Measurements from ENCODE around the gene EHMT1. TPM values are rescaled to one million over a fixed set of nuclear protein-coding genes. Genes with fewer than 3 reads are reported as not detected.

EHMT1 gene
- polyA plus RNA-seq, 2 of the 4 experiments (the other 2 are of a cell fraction), result 41.3 to 48.0 TPM

DNA sequence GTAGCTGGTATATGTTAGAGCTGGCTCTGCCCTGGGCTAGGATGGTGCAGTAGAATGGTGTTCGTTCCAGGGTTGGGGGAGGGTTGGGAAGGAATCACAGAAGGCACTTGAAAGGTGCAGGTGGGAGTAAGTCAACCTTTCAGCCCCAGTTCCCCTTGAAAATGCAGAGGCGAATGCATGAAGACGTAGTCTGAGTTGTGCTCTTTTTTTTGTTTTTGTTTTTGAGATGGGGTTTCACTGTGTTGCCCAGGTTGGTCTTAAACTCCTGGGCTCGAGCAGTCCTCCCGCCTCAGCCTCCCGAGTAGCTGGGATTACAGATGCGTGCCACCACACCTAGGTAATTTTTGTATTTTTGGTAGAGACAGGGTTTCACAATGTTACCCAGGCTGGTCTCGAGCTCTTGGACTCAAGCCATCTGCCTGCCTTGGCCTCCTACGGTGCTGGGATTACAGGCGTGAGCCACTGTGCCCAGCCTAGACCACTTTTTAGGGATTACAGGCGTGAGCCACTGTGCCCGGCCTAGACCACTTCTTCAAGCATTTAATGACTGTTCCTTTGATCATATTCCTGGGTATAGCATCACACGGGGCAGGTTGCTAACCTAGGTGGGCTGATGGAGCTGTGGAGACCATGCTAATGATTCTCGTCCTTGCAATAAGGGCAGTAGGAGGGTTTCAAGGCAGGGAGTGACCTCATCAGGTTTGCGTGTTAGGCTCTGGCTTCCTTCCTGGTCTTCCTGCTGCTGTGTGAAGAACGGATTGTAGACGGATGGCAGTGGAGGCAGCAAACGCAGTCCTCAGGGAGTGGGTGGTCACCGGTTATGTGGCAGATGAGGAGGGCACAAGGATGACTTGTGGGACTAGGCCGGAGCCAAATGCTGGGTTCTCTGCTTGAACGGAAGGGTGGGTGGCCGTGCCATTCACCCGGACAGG lies 13.7 kb downstream of the EHMT1 start:
- FAIRE-seq (no peak), DNase-seq (ENCODE audit: low read depth in 1 of 2, low spot score in 1 of 2) (no peak), ATAC-seq (peak; percentile 13 to 23; a peak in 3 of 6 replicates)
- no peak for TF ChIP-seq CHD4 (IDR thresholded peaks at IDR 0.05; ENCODE audit: borderline replicate concordance)
- TF ChIP-seq ESRRA (IDR thresholded peaks at IDR 0.05; ENCODE audit: borderline replicate concordance, low read length), result no peak
- TF ChIP-seq RFX5 (IDR thresholded peaks at IDR 0.05), result no peak
- TF ChIP-seq MAX (IDR thresholded peaks at IDR 0.05), result no peak
- TF ChIP-seq JUN (IDR thresholded peaks at IDR 0.05), result no peak
- TF ChIP-seq, protein P1, sequence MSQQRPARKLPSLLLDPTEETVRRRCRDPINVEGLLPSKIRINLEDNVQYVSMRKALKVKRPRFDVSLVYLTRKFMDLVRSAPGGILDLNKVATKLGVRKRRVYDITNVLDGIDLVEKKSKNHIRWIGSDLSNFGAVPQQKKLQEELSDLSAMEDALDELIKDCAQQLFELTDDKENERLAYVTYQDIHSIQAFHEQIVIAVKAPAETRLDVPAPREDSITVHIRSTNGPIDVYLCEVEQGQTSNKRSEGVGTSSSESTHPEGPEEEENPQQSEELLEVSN (IDR thresholded peaks at IDR 0.05; ENCODE audit: borderline replicate concordance, low read depth), result no peak
- no peak for TF ChIP-seq FOXS1 (CRISPR knock-in tag; IDR thresholded peaks at IDR 0.05)
- no peak for TF ChIP-seq EHF (CRISPR knock-in tag; IDR thresholded peaks at IDR 0.05)
- TF ChIP-seq ZSCAN20 (CRISPR knock-in tag; IDR thresholded peaks at IDR 0.05), result no peak
- no peak for TF ChIP-seq CBX2 (IDR thresholded peaks at IDR 0.05; ENCODE audit: borderline replicate concordance, low read depth)
- TF ChIP-seq PHF8 (IDR thresholded peaks at IDR 0.05; ENCODE audit: borderline replicate concordance, low read depth), result no peak
- no peak for TF ChIP-seq HOXA7 (CRISPR knock-in tag; IDR thresholded peaks at IDR 0.05)
- TF ChIP-seq, protein P2, sequence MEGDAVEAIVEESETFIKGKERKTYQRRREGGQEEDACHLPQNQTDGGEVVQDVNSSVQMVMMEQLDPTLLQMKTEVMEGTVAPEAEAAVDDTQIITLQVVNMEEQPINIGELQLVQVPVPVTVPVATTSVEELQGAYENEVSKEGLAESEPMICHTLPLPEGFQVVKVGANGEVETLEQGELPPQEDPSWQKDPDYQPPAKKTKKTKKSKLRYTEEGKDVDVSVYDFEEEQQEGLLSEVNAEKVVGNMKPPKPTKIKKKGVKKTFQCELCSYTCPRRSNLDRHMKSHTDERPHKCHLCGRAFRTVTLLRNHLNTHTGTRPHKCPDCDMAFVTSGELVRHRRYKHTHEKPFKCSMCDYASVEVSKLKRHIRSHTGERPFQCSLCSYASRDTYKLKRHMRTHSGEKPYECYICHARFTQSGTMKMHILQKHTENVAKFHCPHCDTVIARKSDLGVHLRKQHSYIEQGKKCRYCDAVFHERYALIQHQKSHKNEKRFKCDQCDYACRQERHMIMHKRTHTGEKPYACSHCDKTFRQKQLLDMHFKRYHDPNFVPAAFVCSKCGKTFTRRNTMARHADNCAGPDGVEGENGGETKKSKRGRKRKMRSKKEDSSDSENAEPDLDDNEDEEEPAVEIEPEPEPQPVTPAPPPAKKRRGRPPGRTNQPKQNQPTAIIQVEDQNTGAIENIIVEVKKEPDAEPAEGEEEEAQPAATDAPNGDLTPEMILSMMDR (IDR thresholded peaks at IDR 0.05), result no peak
- TF ChIP-seq, protein P3, sequence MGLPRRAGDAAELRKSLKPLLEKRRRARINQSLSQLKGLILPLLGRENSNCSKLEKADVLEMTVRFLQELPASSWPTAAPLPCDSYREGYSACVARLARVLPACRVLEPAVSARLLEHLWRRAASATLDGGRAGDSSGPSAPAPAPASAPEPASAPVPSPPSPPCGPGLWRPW (IDR thresholded peaks at IDR 0.05), result no peak
- no peak for TF ChIP-seq MYC (IDR thresholded peaks at IDR 0.05; ENCODE audit: borderline replicate concordance, low read length)
- TF ChIP-seq REST (IDR thresholded peaks at IDR 0.05), result no peak
- TF ChIP-seq FOSB (CRISPR knock-in tag; IDR thresholded peaks at IDR 0.05), result no peak
- no peak for TF ChIP-seq RAD21 (conservative IDR thresholded peaks at IDR 0.05 in 1 of 2, IDR thresholded peaks at IDR 0.05 in 1 of 2)
- Histone ChIP-seq H3K9me3 (no peaks in the 10 kb centered on the region), H3K27ac (no peak overlapping the region), H3K4me3 (no peak overlapping the region), H3K4me2 (no peak overlapping the region), H3K4me1 (peaks cover 14% of the 10 kb centered on the region; the same call in 2 of the 3 replicates)
- ChIA-PET POLR2A (no interaction called here), CTCF (no interaction called here)
- 84% methylated on average over 23 of the region's 23 CpGs for WGBS (ENCODE audit: missing lambda C conversion rate)

DNA sequence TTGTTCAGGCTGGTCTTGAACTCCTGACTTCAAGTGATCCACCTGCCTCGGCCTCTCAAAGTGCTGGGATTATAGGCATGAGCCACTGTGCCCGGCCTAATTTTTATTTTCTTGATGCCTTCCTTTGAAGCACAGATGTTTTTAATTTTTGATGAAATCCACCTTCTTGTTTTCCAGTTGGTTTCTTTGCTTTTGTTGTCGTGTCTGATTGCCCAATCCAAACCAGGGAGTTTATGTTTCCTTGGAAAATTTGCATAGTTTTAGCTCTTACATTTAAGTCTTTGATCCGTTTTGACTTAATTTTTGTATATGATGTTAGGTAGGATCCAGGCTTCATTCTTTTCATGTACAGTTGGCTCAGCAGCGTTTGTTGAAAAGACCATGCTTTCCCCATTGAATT lies 15.2 kb downstream of the EHMT1 start:
- ATAC-seq, result no peak
- DNase-seq (ENCODE audit: low read depth in 1 of 2, low spot score in 1 of 2), result no peak
- TF ChIP-seq, protein P4, sequence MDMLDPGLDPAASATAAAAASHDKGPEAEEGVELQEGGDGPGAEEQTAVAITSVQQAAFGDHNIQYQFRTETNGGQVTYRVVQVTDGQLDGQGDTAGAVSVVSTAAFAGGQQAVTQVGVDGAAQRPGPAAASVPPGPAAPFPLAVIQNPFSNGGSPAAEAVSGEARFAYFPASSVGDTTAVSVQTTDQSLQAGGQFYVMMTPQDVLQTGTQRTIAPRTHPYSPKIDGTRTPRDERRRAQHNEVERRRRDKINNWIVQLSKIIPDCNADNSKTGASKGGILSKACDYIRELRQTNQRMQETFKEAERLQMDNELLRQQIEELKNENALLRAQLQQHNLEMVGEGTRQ (IDR thresholded peaks at IDR 0.05), result no peak
- no peak for TF ChIP-seq RAD21 (conservative IDR thresholded peaks at IDR 0.05 in 1 of 2, IDR thresholded peaks at IDR 0.05 in 1 of 2)
- no peak for TF ChIP-seq MYC (IDR thresholded peaks at IDR 0.05; ENCODE audit: borderline replicate concordance, low read length)
- TF ChIP-seq, protein P3 (IDR thresholded peaks at IDR 0.05), result no peak
- ChIA-PET POLR2A (interaction anchor here (0.6 kb wide), 1 partner anchor 37 kb away, joined by 6 read pairs; no protein-coding TSS in a partner anchor), CTCF (no interaction called here)
- FAIRE-seq, result no peak
- Histone ChIP-seq H3K4me3 (no peak overlapping the region), H3K4me2 (no peak overlapping the region), H3K9me3 (no peaks in the 10 kb centered on the region), H3K4me1 (peaks cover 14% of the 10 kb centered on the region; the same call in 2 of the 3 replicates), H3K27ac (no peak overlapping the region)
- 92% methylated on average over 5 of the region's 5 CpGs for WGBS (ENCODE audit: missing lambda C conversion rate)

Data from A549 (cell line).